NB4 (cell line): ENCODE data around the gene QRSL1.

ENCODE experiments used
- DNase-seq: peaks from one replicate; pipeline ENCODE4 v3.0.0; 2010; ENCODE audit warnings: low read depth
- H3K4me3 ChIP-seq: one replicate; pipeline ENCODE4 v1.5.1; 2011; ENCODE audit warnings: mild to moderate bottlenecking, low read depth, low read length, moderate library complexity
- MYC ChIP-seq: IDR thresholded peaks from 2 replicates; pipeline ENCODE4 v1.6.1; 2011; ENCODE audit warnings: low read depth, low read length
- POLR2A ChIP-seq: IDR thresholded peaks from 2 replicates; pipeline ENCODE4 v1.6.1; 2011; ENCODE audit warnings: mild to moderate bottlenecking; ENCODE audit not compliant: insufficient read length; ENCODE audit errors: extremely low read depth
- TF ChIP-seq, protein P1 (sequence below): IDR thresholded peaks from 2 replicates; pipeline ENCODE4 v1.6.1; 2011; ENCODE audit warnings: low read depth, low read length
- TF ChIP-seq, protein P2 (sequence below): IDR thresholded peaks from one replicate; pipeline ENCODE4 v1.5.1; 2012; ENCODE audit warnings: low read depth, low read length

Gene QRSL1

DNA sequence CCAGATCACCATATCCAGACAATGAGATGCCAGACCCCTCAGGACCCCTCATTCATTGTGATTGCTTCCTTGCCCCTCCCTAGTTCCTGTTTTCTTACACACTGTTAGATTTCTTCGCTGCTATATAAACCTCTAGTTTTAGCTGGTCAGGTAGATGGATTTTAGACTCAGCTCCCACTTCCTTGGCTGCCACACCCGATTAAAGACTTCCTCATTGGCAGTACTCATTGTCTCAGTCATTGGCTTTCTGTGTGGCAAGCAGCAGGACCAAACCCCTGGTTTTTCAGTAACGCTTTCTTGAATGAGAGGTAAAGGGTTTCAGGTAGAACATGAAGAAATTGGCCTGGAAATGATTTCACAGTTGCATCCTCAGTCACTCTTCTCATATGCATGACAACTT lies 47.9 kb downstream of the QRSL1 start:
- TF ChIP-seq, protein P1, sequence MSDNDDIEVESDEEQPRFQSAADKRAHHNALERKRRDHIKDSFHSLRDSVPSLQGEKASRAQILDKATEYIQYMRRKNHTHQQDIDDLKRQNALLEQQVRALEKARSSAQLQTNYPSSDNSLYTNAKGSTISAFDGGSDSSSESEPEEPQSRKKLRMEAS, result no peak
- TF ChIP-seq POLR2A, result no peak
- TF ChIP-seq, protein P2, sequence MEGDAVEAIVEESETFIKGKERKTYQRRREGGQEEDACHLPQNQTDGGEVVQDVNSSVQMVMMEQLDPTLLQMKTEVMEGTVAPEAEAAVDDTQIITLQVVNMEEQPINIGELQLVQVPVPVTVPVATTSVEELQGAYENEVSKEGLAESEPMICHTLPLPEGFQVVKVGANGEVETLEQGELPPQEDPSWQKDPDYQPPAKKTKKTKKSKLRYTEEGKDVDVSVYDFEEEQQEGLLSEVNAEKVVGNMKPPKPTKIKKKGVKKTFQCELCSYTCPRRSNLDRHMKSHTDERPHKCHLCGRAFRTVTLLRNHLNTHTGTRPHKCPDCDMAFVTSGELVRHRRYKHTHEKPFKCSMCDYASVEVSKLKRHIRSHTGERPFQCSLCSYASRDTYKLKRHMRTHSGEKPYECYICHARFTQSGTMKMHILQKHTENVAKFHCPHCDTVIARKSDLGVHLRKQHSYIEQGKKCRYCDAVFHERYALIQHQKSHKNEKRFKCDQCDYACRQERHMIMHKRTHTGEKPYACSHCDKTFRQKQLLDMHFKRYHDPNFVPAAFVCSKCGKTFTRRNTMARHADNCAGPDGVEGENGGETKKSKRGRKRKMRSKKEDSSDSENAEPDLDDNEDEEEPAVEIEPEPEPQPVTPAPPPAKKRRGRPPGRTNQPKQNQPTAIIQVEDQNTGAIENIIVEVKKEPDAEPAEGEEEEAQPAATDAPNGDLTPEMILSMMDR, result no peak
- no peak for TF ChIP-seq MYC
- no peak for DNase-seq
- H3K4me3 ChIP-seq, result no peak overlapping the region

DNA sequence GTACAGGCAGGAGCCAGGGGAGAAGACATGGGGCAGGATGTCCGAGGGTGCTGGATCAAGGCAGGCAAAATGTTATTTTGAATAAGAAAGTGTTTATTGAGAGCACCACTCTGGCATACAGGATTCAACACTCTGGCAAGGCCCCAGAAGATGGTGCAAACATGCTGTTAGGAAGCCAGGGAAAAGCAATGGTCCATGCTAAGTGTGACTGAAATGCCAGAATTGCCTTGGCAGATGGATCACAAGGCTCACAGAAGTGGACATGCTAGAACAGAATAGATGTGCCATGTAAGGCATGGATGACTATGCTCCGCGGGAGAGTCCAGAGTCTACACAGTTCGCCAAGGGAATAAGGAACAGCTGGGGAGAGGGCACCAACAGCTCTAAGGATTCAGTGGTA lies 54.6 kb downstream of the QRSL1 start:
- no peak overlapping the region for H3K4me3 ChIP-seq
- no peak for DNase-seq
- TF ChIP-seq, protein P2, result no peak
- TF ChIP-seq MYC (no peak), POLR2A (no peak)
- TF ChIP-seq, protein P1, result no peak

DNA sequence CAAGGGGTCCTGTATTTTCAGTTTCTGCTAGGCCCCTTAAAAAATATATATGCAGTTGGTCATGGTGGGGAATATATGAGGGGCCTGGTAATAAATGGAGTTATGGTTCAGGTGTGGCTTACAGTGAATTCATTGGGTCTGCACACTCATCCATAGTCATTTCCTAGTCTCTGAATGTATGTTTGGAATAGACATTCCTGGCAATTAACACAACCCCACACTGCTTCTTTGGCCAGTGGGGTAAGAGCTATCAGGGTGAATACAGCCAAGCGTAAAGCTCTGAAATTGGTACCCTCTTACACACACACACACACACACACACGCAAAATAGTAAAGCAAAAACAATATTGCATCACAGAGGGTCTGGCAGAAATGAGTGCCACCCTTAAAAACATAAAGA lies 56.5 kb downstream of the QRSL1 start:
- no peak for DNase-seq
- H3K4me3 ChIP-seq, result no peak overlapping the region
- TF ChIP-seq POLR2A, result no peak
- TF ChIP-seq, protein P2, result no peak
- no peak for TF ChIP-seq MYC
- TF ChIP-seq, protein P1, result no peak

DNA sequence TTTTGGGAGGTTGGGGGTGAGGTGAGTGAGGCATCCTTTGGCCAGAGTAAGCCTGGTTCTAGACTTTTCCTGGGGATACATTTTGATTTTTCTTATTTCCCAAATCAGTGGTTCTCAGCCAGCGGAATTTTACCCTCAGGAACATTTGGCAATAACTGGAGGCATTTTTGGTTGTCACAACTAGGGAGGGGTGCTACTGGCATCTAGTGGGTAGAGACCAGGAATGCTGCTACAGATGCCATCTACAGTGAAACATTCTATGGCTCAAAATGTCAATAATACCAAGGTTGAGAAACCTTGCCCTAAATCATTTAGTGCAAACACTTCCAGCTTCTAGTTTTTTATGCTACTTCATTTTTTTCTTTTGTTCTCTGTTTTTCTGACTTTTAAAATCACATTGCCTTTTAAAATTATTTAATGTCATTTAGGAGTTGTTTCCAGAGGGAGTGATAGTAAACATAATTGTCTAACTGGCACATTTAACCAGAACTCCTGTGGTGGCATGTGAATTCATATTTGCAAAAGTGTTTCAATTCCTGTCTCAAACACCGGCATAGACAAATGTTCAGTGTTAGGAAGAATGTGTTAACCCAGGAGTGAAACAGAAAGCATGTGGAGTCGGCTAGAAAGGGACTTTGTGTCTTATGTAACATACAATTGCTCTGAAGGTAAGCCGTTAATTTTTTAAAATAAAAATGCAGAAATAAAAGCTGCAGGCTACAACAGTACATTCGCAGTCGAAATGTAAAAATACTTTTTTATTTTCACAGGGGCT lies 59.0 kb downstream of the QRSL1 start:
- H3K4me3 ChIP-seq, result no peak overlapping the region
- TF ChIP-seq POLR2A (no peak), MYC (no peak)
- TF ChIP-seq, protein P2, result no peak
- TF ChIP-seq, protein P1, result no peak
- DNase-seq, result no peak

DNA sequence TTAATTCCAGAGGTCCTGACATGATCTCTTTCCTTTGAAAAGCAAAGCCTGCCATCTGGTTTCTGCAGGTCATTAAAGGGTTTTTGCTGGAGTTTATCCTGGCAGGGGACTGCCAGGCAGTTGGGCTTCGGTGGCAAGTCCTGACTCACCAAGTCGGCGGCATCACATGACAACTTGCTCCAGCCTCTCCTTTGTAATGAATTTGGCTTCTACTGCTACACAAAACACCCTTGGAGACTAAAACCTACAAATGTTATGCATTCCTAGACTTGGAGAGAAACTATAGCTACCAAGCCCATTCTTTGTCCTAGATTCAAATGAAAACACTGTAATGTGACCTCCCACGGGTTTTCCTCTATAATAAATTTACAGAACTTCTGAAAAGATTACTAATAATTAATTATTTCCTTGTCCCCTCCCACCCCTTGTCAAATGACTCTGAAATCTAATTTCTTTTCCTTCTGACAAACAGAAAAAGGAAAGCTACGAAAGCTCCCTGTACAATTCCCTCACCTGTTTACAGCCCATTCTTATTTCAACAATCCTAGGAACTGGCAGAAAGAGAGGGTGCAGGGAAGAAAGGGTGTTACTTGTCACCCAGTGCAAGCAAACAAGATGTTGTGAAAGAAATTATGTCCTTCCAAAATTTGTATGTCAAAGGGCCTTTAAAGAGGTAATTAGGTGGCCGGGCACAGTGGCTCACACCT lies 62.9 kb downstream of the QRSL1 start:
- TF ChIP-seq, protein P2, result no peak
- TF ChIP-seq, protein P1, result no peak
- TF ChIP-seq MYC (no peak), POLR2A (no peak)
- DNase-seq, result no peak
- H3K4me3 ChIP-seq, result no peak overlapping the region
